Thymus (tissue), 11 donors: ENCODE data around the gene ASPM. TPM values are rescaled to one million over a fixed set of nuclear protein-coding genes. Genes with fewer than 3 reads are reported as not detected.
A peak's percentile ranks its signal among the peaks of the same experiment; 100 is the strongest.
"Not testable (repeated sequence)": the region's sequence is repeated elsewhere in the genome, so short reads cannot be mapped to it uniquely, and the experiment has no call there.

Source experiments
- DNase-seq, 9 donors: peaks; one replicate each; pipeline ENCODE4 v3.0.0-alpha.2; 2013; ENCODE audit warnings: low spot score in 9 of 9, low read depth in 6 of 9, missing footprints in 1 of 9
- H3K27ac ChIP-seq, 2 donors: one replicate each; pipeline ENCODE4 v1.5.1; 2013; ENCODE audit warnings: control low read depth in 1 of 2, low read depth in 1 of 2, low read length in 1 of 2, mild to moderate bottlenecking in 1 of 2, moderate library complexity in 1 of 2
- H3K27me3 ChIP-seq, 2 donors: one replicate each; pipeline ENCODE4 v1.5.1; 2013; ENCODE audit warnings: low read length in 1 of 2; ENCODE audit not compliant: control insufficient read depth in 2 of 2, insufficient read depth in 1 of 2
- H3K36me3 ChIP-seq, 2 donors: one replicate each; pipeline ENCODE4 v1.5.1; 2013; ENCODE audit warnings: low read length in 1 of 2, mild to moderate bottlenecking in 1 of 2, moderate library complexity in 1 of 2; ENCODE audit not compliant: control insufficient read depth in 2 of 2, insufficient read depth in 2 of 2
- H3K4me1 ChIP-seq, 2 donors: one replicate each; pipeline ENCODE4 v1.5.1; 2013; ENCODE audit warnings: low read length in 2 of 2; ENCODE audit not compliant: control insufficient read depth in 2 of 2, insufficient read depth in 2 of 2
- H3K4me3 ChIP-seq, 2 donors: one replicate each; pipeline ENCODE4 v1.5.1; 2013; ENCODE audit warnings: low read length in 2 of 2, control low read depth in 1 of 2, mild to moderate bottlenecking in 1 of 2
- H3K9me3 ChIP-seq, 2 donors: one replicate each; pipeline ENCODE4 v1.5.1; 2013; ENCODE audit warnings: low read length in 1 of 2, mild to moderate bottlenecking in 1 of 2; ENCODE audit not compliant: control insufficient read depth in 2 of 2, insufficient read depth in 1 of 2
- WGBS: extraction: QIAGEN DNeasy Blood & Tissue Kit; methylation state at CpG from one replicate; pipeline ENCODE4 v1.1.7; 2013; 5-methylcytosine and 5-hydroxymethylcytosine counted together
- polyA plus RNA-seq: library from polyadenylated mRNA; stranded (reverse); fragments of 200-250 nt; gene quantifications from one replicate; pipeline ENCODE4 v1.2.3, GENCODE V29; 2013
- total RNA-seq: library from RNA; stranded (reverse); fragments of 120-200 nt; gene quantifications from one replicate; pipeline ENCODE4 v1.2.4, GENCODE V29; 2013
- donor health status: healthy.

The ASPM gene
- total and polyA plus RNA-seq, 2 donors = 9.6 to 39.7 TPM

- Histone ChIP-seq H3K27ac (peak overlapping the region in 1 of 2 donors; percentile 33), H3K36me3 (peaks cover 6 to 39% of the 10 kb centered on the region in 2 donors), H3K27me3 (no peaks in the 10 kb centered on the region), H3K9me3 (no peaks in the 10 kb centered on the region), H3K4me3 (no peak overlapping the region), H3K4me1 (no peaks in the 10 kb centered on the region)
- 92% methylated on average over 3 of the region's 3 CpGs for WGBS
- DNase-seq = no peak
Measured at GRCh38 chr1:197101978-197102377, 44.5 kb downstream of the ASPM start.

GRCh38 chr1:197100677-197101076 lies 45.8 kb downstream of the ASPM start:
- Histone ChIP-seq H3K27ac (no peak overlapping the region), H3K4me3 (no peak overlapping the region), H3K36me3 (peaks cover 3 to 36% of the 10 kb centered on the region in 2 donors), H3K27me3 (no peaks in the 10 kb centered on the region), H3K9me3 (no peaks in the 10 kb centered on the region), H3K4me1 (no peaks in the 10 kb centered on the region)
- 94% methylated on average over 3 of the region's 3 CpGs for WGBS
- peak in 1 of 9 donors; percentile 13 for DNase-seq

GRCh38 chr1:197099444-197099843 lies 47.0 kb downstream of the ASPM start:
- Histone ChIP-seq H3K4me1 (no peaks in the 10 kb centered on the region), H3K27me3 (no peaks in the 10 kb centered on the region), H3K9me3 (no peaks in the 10 kb centered on the region), H3K27ac (no peak overlapping the region), H3K4me3 (no peak overlapping the region), H3K36me3 (peaks cover 3 to 42% of the 10 kb centered on the region in 2 donors)
- DNase-seq = no peak

GRCh38 chr1:197096971-197097370 lies 49.5 kb downstream of the ASPM start:
- H3K27me3 ChIP-seq, H3K27ac ChIP-seq, DNase-seq, H3K4me1 ChIP-seq, H3K4me3 ChIP-seq, H3K9me3 ChIP-seq: not testable (repeated sequence)
- peaks cover 0 to 42% of the 10 kb centered on the region in 2 donors for H3K36me3 ChIP-seq
- 100% methylated on average over 2 of the region's 2 CpGs for WGBS

- Histone ChIP-seq H3K36me3 (peaks cover under 1 to 45% of the 10 kb centered on the region in 2 donors), H3K4me3 (no peak overlapping the region), H3K9me3 (no peaks in the 10 kb centered on the region), H3K27me3 (no peaks in the 10 kb centered on the region), H3K4me1 (no peaks in the 10 kb centered on the region), H3K27ac (no peak overlapping the region)
- no peak for DNase-seq
- 96% methylated on average over 1 of the region's 1 CpG for WGBS
Measured at GRCh38 chr1:197096137-197096536, 50.3 kb downstream of the ASPM start.

GRCh38 chr1:197093226-197093885 lies 53.1 kb downstream of the ASPM start:
- Histone ChIP-seq H3K27ac (no peak overlapping the region), H3K36me3 (peaks cover 4 to 56% of the 10 kb centered on the region in 2 donors), H3K9me3 (no peaks in the 10 kb centered on the region), H3K4me1 (no peaks in the 10 kb centered on the region), H3K27me3 (no peaks in the 10 kb centered on the region), H3K4me3 (no peak overlapping the region)
- WGBS = 98% methylated on average over 4 of the region's 4 CpGs
- no peak for DNase-seq

GRCh38 chr1:197092491-197093023 lies 53.9 kb downstream of the ASPM start:
- H3K27me3 ChIP-seq = no peaks in the 10 kb centered on the region
- peaks cover 4 to 61% of the 10 kb centered on the region in 2 donors for H3K36me3 ChIP-seq
- 93% methylated on average over 1 of the region's 1 CpG for WGBS
- H3K27ac ChIP-seq = no peak overlapping the region
- H3K9me3 ChIP-seq = no peaks in the 10 kb centered on the region
- no peak overlapping the region for H3K4me3 ChIP-seq
- H3K4me1 ChIP-seq = no peaks in the 10 kb centered on the region
- DNase-seq = no peak

- H3K27ac ChIP-seq = no peak overlapping the region
- H3K4me3 ChIP-seq = no peak overlapping the region
- peaks cover 23 to 61% of the 10 kb centered on the region in 2 donors for H3K36me3 ChIP-seq
- DNase-seq = no peak
- no peaks in the 10 kb centered on the region for H3K4me1 ChIP-seq
- peaks cover 10 to 16% of the 10 kb centered on the region in 2 donors for H3K9me3 ChIP-seq
- H3K27me3 ChIP-seq = no peaks in the 10 kb centered on the region
Measured at GRCh38 chr1:197083474-197083873, 63.0 kb downstream of the ASPM start.

GRCh38 chr1:197081117-197081753 lies 65.2 kb downstream of the ASPM start:
- H3K9me3 ChIP-seq = peaks cover 10 to 16% of the 10 kb centered on the region in 2 donors
- H3K27ac ChIP-seq = no peak overlapping the region
- no peaks in the 10 kb centered on the region for H3K4me1 ChIP-seq
- WGBS = 98% methylated on average over 5 of the region's 5 CpGs
- H3K27me3 ChIP-seq = no peaks in the 10 kb centered on the region
- H3K4me3 ChIP-seq = no peak overlapping the region
- DNase-seq = no peak
- H3K36me3 ChIP-seq = peaks cover 23 to 42% of the 10 kb centered on the region in 2 donors
